HEK293 (cell line): Measurements from ENCODE around the gene SPTLC2.

Experiments
- CTCF ChIP-seq: fragments of 450-650 bp; formaldehyde crosslinking; IDR thresholded peaks from 2 replicates; pipeline ENCODE4 v1.5.1; 2016; ENCODE audit warnings: missing biosample characterization, missing genetic modification characterization
- ELK4 ChIP-seq: IDR thresholded peaks from 2 replicates; pipeline ENCODE4 v1.6.1; 2011; ENCODE audit warnings: mild to moderate bottlenecking, low read depth, low read length, borderline replicate concordance
- REST ChIP-seq: fragments of 450-650 bp; formaldehyde crosslinking; IDR thresholded peaks from 2 replicates; pipeline ENCODE4 v1.5.1; 2016; ENCODE audit warnings: missing biosample characterization, missing genetic modification characterization
- ZBTB8A ChIP-seq: fragments of 450-650 bp; formaldehyde crosslinking; IDR thresholded peaks from 2 replicates; pipeline ENCODE4 v1.5.1; 2016; ENCODE audit warnings: missing biosample characterization, missing genetic modification characterization
- ZNF211 ChIP-seq: fragments of 450-650 bp; formaldehyde crosslinking; IDR thresholded peaks from 2 replicates; pipeline ENCODE4 v1.5.1; 2016; ENCODE audit warnings: low read depth, missing biosample characterization, missing genetic modification characterization
- ZNF394 ChIP-seq: fragments of 450-650 bp; formaldehyde crosslinking; IDR thresholded peaks from 2 replicates; pipeline ENCODE4 v1.5.1; 2016; ENCODE audit warnings: missing biosample characterization, missing genetic modification characterization, mild to moderate bottlenecking, moderate library complexity, borderline replicate concordance
- ZNF549 ChIP-seq: fragments of 450-650 bp; IDR thresholded peaks from 2 replicates; pipeline ENCODE4 v1.5.1; 2018; ENCODE audit warnings: missing biosample characterization, missing genetic modification characterization, mild to moderate bottlenecking, inconsistent platforms, moderate library complexity
- ZNF645 ChIP-seq: fragments of 450-650 bp; formaldehyde crosslinking; IDR thresholded peaks from 2 replicates; pipeline ENCODE4; 2016; ENCODE audit warnings: missing biosample characterization, missing genetic modification characterization
- ZNF670 ChIP-seq: fragments of 450-650 bp; formaldehyde crosslinking; IDR thresholded peaks from 2 replicates; pipeline ENCODE4 v1.5.1; 2016; ENCODE audit warnings: missing biosample characterization, missing genetic modification characterization, low read depth

DNA sequence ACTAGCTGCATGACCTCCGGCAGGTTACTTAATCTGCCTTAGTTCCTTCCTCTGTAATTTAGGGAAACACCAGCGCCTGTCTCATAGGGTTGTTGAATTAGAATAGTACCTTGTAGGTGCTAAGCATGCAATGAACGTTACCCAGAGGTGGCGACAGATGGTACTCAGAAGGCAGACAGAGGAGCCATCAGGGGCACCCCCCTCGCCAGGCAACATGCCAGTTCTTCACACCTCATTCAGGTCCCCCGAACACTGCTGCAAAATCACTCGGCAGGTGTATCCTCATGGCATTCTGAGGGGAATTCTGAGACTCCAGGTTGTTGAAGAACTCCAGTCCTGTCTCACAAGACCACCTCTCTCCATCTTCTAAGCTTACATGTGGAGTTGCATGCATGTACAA is 127.9 kb downstream of the SPTLC2 start:
- TF ChIP-seq REST (tag by site-specific recombination): no peak
- TF ChIP-seq ZBTB8A: no peak
- TF ChIP-seq ZNF645 (tag by site-specific recombination): no peak
- no peak for TF ChIP-seq ZNF394 (tag by site-specific recombination)
- TF ChIP-seq ZNF211 (tag by site-specific recombination): no peak
- TF ChIP-seq CTCF: no peak
- no peak for TF ChIP-seq ELK4
- no peak for TF ChIP-seq ZNF670 (tag by site-specific recombination)
- TF ChIP-seq ZNF549 (tag by site-specific recombination): no peak
